HT-29 (cell line): ENCODE data around the gene RASA3. TPM values are rescaled to one million over a fixed set of nuclear protein-coding genes. Genes with fewer than 3 reads are reported as not detected.

ENCODE experiments used
- DNase-seq: peaks from one replicate; pipeline ENCODE4 v3.0.0-alpha.2; 2015; ENCODE audit warnings: low spot score
- total RNA-seq: library from RNA; depleted of rRNA; stranded (reverse); fragments of >200 nt; shearing (Covaris generic); gene quantifications from 2 replicates; pipeline ENCODE4 v1.2.3, GENCODE V29; 2014

The RASA3 gene
- total RNA-seq, 1 experiment from 2014 or later, result 25.1 TPM

DNA sequence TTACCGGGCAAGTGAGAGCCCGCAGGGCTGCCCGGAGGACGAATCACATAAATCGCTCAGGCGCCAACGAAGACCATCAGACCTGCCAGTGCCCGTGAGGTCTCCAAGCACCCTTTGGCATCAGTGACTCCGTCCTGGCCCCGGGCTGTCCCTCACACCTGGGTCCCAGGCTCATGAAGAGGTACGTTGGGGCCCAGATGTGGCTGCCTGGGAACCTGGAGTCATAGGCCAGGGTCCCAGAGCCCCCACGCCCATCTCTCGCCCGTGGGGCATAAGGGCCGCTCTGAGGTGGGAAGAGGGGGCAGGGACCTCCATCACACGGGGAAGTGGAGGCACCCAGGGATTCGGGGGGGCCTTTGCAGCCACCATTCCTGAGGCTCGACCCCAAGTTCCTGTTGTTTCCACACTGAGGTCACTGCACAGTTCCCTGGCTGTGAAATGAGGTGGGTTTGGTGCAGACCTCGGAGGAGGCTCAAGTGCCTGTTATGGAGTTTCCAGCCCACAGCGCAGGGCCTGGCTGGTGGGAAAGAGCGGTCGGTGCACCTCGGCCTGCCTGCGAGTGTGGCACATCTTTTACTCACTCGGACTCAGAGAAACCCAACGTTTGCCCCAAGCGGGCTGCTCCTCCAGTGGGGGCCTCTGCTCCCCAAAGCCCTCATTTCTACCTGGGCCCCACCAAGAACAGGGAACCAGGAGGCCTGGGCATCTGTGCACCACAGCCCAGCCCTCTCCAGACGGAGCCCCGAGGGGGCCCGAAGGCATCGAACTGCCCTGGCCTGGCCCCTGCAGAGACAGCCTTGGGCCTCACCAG lies 122.6 kb downstream of the RASA3 start:
- DNase-seq, result no peak

DNA sequence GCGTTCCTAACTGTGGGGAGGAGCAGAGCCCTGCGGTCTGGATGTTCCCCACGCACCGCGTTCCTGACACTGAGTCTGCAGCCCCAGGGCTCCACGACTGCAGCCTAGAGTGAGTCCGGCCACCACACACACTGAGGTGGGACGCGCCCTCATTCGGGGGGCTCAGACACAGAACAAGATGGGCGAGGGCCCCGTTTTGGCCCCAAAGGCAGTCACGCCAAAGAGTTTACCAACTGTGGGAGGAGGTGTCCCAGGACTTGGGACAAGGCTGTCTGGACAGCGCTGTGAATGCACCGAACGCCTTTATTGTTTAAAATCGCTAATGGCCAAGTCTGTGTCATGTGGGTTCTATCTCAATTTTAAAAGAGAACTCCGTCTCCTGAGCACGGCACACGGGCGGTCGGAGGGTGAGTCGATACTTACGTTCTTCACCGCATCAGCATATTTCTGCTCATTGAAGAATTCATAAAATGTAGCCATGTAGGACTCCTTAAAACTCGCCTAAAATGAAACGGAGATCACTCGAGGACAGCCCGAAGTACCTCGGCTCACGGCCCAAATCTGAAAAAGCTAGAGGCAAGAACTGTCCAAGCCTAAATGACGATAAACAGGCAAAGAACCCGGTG lies 123.3 kb downstream of the RASA3 start:
- DNase-seq, result no peak

DNA sequence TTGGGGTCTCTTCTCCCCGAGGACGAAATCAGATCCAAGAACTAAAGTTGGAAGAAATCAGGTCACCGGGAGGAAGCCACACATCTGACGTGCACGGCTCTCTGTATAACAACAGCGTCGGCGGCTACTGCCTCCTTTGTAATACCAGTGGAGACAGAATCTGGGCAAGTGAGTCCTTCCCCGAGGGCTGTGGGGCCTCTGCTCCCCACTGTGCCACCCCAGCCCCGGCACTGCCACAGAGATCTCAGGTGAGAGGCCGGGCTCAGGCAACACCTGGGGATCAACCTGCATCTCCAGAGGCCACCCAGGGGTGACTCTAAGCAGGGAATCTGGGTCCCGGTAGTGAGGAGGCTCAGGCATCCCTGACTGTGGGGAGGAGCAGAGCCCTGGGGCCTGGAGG lies 124.9 kb downstream of the RASA3 start:
- DNase-seq, result no peak

DNA sequence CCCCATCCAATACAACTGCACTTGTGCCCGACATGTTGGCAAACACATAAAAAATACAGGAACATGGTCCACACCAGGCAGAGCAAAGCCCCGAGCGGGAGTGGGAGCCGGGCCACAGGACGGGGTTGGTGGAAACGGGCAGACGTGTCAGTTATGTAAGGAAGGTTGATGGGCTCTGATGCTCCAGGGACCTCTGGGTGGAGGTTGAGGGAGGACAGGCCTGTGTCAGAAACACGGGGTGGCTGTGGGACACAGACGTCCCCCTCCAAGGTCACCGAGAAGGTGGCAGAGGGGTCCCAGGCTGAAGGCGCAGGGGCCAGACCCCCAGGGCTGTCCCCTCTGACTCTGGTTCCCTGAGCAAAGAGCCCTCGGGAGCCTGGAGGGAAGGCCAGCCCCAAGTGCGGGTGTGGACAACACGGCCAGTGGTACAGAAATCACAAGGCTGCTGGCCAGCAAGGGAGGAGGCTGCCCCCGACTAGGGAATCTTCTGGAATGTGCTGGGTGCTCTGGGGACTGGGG lies 127.2 kb downstream of the RASA3 start:
- DNase-seq, result no peak

DNA sequence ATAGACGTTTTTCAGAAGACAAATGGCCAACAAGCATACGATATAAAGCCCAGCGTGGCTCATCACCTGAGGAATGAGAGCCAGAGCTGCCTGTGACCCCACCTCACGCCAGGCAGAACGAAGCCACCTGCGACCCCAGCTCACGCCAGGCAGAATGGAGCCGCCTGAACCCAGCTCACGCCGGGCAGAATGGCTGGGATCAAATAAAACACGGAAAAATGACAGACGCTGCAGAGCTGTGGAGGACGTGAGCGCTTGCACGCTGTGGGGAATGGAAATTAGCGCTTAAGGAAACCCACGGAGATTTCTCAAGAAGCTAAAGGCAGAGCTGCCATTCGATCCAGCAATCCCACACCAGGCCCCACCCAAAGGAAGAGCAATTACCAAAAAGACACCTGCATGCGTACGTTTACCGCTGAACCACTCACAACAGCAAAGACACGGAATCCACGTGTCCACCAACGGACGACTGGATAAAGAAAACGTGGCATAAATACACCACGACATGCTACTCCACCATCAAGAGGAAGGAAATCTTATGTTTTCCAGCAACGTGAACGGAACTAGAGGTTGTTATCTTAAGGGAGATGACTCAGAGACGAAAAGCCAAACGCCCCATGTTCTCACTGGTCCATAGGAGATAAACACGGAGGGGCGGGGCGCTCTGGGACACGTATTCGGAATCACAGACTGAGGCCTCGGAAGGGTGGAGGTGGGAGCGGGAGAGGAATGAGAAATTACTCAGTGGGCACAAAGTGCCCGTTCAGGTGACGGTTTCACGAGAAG lies 127.8 kb downstream of the RASA3 start:
- peak; percentile 65 for DNase-seq

DNA sequence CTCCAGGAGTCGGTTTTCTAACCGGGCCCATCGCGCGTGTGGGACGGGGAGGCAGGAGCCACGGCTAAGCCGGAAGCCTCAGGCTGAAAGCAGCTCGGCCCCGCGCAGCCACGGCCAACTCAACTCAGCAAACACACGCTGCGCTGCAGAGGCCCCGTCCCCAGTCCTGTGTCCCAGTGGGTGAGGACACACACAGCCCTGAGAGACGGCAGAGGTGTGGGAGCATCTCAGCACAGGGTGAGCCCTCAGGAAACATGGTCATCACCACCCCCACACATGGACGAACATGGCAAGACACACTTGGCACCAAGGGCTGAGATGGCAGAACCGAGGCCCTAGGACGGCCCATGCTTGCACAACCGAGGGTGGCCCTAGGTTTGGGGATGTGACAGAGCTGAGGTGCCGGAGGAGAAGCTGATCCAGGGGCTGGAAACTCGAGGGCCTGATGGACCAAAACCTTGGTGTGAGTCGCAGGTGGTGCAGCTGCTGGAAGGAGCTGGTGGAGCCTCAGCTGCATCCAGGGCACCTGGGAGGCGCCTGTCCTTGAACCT lies 129.6 kb downstream of the RASA3 start:
- no peak for DNase-seq

DNA sequence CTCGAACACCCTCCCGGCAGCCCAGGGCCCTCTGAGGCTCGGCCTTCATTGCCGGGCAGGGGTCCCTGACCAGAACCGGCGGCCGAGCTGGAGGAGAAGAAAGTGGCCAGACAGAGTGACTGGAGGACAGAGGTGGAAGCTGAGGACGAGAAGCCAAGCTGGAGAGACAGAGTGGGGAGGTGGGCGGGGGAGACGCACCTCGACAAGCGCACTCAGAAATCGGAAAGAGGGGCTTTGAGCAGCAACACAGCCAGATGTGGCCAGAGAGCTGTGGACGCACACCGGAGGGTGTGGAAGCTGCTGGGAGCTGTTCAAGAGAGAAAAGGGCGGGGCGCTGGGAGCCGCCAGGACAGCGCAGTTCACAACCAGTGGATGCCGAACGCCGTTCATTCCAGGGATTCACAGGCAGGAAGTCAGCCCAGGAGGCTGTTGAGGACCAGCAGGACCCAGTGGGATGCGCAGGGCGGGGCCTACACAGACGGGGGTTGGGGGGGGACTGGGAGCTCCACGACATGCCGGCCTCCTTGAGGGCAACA lies 130.3 kb downstream of the RASA3 start:
- DNase-seq, result no peak

DNA sequence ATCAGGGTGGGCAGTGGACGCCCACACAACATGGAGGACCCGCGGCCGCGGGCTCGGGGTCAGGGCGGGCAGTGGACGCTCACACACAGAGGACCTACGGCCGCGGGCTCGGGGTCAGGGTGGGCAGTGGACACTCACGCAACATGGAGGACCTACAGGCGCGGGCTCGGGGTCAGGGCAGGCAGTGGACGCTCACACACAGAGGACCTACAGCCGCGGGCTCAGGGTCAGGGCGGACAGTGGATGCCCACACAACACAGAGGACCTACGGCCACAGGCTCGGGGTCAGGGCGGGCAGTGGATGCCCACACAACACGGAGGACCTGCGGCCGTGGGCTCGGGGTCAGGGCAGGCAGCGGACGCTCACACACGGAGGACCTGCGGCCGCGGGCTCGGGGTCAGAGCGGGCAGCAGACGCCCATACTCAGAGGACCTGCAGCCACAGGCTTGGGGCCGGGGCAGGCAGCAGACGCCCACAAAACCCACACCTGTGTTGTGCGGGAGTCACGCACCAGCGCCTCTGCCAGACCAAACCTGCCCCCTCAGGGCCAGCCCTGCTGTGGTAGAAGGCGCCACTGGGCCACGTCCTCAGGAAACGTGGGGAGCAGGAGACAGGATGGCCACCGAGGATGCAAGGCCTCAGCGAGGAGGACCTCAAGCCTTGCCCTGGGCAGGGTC lies 131.0 kb downstream of the RASA3 start:
- DNase-seq, result no peak

DNA sequence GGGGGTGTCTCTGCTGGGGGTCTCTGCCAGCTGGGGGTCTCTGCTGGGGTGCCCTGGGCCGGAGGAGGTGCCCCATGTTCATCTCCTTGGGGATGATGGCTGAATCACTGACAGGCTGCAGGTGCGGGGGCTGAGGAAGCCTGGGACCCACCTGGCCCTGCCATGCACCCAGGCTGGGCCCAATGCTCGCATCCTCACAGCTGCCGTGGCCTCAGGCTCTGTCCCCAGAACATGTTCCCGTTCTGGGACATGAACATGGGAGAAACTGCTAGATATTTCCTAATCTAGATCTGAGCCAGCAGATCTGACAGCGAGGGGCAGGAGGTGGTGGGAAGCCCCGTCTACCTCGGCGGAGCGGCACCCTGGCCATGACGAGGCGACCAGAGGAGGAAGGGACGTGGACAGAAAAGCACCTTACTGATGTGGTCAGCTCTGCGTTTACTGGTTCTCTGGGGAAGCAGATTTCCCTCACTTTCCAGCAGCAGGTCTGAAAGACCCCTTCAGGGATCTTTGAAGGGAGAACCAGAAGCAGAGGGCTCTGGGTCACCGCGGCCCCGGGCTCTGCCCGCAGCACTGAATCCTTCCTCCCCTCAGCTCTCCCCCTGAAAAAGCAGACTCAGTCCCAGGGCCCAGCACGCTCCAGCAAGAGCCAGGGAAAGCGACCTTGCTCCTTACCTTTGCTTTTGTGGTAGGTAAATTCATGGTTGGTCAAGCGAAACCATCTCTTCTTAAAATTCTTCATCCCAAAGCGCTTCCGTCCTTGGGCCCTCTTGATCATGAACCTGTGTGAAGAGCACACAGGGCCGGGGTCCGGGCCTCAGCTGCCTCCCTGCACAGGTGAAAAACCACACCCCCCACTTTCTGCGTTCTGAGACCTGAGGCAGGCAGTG lies 132.0 kb downstream of the RASA3 start:
- no peak for DNase-seq

DNA sequence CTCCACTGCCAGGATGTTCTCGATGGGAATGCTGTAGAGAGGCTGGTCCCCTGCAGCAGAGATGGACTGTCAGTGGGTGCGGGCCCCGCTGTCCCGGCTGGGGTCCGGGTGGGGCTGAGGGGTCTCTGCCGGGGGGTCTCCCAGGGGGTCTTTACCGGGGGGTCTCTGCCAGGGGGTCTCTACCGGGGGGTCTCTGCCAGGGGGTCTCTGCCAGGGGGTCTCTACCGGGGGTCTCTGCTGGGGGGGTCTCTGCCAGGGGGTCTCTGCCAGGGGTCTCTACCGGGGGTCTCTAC lies 132.9 kb downstream of the RASA3 start:
- no peak for DNase-seq

DNA sequence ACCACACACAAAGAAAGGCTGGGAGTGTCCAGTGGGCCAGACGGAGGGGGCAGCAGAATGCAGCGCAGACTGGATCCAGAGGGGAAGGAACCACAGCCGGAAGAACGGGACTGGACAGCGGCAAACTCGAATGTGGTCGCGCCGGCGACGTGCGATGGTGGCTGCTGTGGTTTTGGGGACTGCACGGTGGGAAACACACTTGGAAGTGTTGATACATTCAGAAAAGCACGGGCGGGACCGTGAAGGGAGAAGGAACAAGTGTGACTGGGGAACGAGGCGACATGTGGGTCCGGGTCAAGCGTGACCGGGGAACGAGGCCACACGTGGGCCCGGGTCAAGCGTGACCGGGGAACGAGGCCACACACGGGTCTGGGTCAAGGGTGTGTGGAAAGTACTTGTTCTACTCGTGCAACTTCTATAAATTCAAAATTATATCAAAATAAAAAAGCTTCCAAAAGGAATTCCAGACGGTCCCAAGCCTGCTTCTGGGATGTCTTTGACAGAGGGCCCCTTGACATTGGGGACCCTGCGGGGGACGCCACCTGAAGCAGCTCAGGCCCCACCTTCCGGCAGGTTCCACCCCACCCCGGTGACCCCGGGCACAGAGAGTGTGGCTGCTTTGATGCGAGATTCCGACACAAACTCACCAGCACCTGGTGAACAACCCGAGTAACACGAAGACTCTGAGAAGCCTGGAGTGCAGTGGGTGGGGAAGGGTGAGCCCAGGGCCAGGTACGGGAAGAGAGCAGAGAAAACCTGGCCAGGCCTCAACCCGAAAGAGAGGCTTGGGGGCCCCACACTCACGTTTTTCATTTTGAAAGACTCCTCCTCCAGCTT lies 133.4 kb downstream of the RASA3 start:
- DNase-seq, result no peak

DNA sequence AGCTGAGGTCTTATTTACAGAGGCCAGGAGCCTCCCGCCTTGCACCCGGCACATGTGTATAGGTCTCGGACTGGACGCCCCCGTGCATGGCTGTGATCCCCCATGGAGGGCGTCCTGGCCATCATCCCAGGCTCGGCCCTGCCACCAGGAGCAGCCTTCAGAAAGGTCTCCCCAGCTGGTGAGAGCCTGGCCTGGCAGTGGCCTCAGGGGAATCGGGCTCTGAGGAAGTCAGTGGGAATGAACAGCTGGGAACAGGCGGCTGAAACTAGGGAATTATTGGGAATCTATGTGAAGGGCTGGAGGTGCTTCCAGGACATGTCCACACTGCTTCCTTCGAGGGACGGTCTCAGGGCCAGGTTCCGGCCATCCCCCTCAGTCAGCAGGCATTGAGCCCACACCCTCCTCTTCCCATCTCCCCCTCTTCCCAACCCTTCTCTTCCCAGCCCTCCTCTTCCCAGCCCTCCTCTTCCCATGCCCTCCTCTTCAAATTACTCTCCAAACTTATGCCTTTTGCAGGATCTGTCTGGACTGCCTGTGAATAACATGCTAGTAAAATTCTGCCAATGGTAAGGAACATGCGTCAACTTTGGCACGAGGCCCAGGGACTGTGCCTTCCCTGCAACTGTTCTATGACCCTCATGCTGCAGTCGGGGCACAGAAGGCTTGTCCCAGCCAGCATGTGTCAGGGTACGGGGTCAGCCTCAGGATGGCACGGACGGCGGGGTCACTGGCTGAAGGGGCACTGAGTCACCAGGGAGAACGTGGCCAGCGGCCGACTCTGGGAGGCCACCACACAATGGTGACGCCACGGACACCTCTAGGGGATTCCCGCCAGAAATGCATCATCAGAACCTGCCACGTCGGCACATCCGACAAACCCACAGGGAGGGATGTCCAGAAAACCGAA lies 134.3 kb downstream of the RASA3 start:
- DNase-seq, result no peak

DNA sequence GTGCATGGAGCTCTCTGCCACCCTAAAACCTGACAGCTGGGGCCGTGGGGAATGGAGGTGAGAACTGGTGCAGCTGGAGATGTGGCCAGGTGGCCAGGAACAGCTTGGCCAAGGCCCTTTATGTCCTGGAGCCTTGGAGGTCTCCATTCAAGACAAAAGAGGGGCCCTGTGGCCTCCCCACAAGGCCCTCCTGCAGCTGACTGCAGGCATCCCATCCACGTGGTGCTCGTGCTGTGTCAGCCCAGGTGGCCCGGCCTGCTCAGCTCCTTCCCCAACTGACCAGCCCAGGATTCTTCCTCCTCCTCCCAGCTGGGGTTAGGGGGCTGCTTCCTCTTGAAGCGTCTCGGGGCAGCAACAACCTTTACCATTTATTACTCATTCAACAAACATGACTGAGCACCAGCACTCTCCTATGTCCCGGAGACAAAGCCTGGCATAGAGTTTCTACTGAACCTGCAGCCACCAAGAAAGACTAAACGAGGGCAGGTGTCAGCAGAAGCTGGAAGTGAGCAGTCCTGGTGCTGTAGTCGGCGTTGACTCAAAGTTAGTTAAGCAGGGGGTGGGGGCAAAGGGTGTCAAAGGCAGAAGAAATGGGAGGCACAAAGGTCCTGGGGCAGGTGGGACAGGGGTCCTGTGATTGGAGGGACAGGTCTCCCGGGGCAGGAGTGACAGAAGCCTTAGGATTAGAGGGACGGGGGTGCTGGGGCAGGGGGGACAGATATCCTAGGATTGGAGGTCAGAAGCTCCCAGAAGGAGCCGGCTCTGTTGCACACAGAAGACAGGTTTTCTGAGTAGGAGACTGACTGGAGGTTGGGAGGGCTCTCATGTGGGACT lies 135.3 kb downstream of the RASA3 start:
- DNase-seq, result no peak

DNA sequence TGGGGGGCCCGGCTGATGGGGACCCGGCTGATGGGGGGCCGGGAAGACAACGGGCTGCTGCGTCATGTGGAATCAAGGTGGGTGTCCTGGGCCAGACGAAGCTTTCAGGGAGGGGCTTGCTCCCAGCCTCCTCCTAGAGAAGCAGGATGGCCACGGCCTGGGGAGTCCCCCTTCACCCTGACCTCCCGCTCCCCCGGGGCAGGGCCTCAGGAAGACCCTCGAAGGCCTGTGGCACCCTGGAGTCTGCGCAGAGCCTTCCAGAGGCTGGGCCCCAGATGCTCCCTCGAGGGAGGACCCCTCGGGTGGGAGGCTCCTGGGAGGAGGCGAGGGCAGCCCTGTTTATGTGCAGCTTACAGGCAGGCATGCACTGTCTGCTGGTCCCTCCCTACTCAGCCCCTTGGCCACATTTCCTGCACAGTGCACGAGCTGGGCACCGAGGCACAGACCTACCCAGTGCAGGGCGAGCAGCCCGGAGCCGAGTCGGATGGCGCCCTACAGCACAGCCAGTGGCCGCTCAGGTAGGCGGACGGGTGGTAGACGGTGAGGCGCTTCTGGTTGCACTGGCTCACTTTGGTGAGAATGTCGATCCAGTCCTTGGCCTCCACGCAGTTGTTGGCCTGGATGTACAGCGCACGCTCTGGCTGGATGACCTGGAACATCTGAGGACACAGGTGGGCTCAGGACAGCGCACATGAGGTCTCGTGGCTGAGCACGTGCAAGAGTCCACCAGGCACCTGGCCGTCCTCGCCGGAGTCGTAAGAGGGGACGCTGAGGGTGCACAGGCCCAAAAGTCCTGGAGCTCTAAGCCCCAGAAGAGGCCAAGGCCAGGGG lies 136.1 kb downstream of the RASA3 start:
- DNase-seq, result no peak

DNA sequence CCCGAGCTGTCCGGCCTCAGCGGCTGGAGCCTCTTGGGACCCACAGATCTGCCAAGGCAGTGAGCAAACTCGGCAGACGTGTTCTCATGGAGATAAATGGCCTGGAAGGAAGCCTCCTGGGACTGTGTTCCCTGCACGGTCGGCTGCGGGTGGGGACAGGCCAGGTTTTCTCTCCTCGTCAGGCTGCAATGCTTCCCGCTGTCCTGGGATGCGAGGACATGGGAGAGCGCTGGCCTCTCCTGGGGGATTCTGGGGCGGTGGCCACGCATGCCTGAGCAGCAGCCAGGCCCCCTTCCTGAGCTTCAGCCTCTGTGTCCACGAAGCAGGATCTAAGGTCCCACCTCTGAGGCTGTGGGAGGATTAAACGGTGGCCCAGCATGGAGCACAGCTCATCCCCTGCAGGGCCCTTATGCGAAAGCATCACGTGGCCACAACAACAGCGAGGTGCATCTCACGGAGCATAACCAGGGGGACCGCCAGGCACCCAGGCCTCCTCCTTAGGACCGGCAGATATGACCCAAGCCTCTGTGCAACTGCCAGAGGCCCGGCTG lies 137.3 kb downstream of the RASA3 start:
- no peak for DNase-seq
